ENCODE measurements around the gene PAPOLA.
A peak's percentile ranks its signal among the peaks of the same experiment; 100 is the strongest.
"Not testable (repeated sequence)": the region's sequence is repeated elsewhere in the genome, so short reads cannot be mapped to it uniquely, and the experiment has no call there.

The PAPOLA gene

GRCh38 chr14:96482986-96483385 lies 19.2 kb upstream of the PAPOLA start:
- H3K4me1 Mint-ChIP-seq: no peaks in the 10 kb centered on the region
- DNase-seq (ENCODE audit: low spot score in 2 of 2) (no peak), ATAC-seq (replicated peaks; ENCODE audit: extremely low read depth, poor library complexity, severe bottlenecking) (no peak)
- H3K27me3 Mint-ChIP-seq: peaks cover 44% of the 10 kb centered on the region
- H3K4me3 Mint-ChIP-seq: no peak overlapping the region
- no peak overlapping the region for H3K27ac Mint-ChIP-seq (ENCODE audit: low read depth)
- H3K36me3 Mint-ChIP-seq (ENCODE audit: insufficient read depth): no peaks in the 10 kb centered on the region
- H3K9me3 Mint-ChIP-seq: no peaks in the 10 kb centered on the region

DNA sequence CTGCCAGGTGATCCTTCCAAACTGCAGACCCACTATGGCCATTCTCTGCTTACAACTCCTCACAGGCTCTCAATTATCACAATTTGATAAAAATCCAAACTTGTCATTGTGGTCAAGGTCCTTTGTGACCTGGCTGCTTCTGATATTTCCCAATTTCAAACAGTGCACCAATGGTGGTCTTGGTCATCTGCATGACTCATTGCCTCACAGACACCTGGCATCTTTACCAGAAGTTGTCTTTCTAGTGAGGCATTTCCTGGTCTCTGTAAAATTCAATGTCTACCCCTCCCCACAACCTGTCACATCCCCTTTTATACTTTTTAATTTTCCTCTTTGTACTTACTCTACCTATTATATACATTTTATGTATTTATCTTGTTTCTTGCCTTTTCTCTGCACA lies 17.8 kb upstream of the PAPOLA start:
- Mint-ChIP-seq H3K9me3 (no peaks in the 10 kb centered on the region), H3K27me3 (peaks cover 50% of the 10 kb centered on the region), H3K36me3 (ENCODE audit: insufficient read depth) (no peaks in the 10 kb centered on the region), H3K27ac (ENCODE audit: low read depth) (no peak overlapping the region), H3K4me1 (no peaks in the 10 kb centered on the region), H3K4me3 (no peak overlapping the region)
- DNase-seq (ENCODE audit: low spot score in 2 of 2) (no peak), ATAC-seq (replicated peaks; ENCODE audit: extremely low read depth, poor library complexity, severe bottlenecking) (no peak)

GRCh38 chr14:96486705-96487104 lies 15.5 kb upstream of the PAPOLA start:
- no peak for DNase-seq (ENCODE audit: low spot score in 2 of 2)
- H3K36me3 Mint-ChIP-seq (ENCODE audit: insufficient read depth): no peaks in the 10 kb centered on the region
- no peaks in the 10 kb centered on the region for H3K4me1 Mint-ChIP-seq
- no peak overlapping the region for H3K27ac Mint-ChIP-seq (ENCODE audit: low read depth)
- H3K9me3 Mint-ChIP-seq: no peaks in the 10 kb centered on the region
- H3K4me3 Mint-ChIP-seq: no peak overlapping the region
- no peak for ATAC-seq (replicated peaks; ENCODE audit: extremely low read depth, poor library complexity, severe bottlenecking)
- H3K27me3 Mint-ChIP-seq: peaks cover 44% of the 10 kb centered on the region

DNA sequence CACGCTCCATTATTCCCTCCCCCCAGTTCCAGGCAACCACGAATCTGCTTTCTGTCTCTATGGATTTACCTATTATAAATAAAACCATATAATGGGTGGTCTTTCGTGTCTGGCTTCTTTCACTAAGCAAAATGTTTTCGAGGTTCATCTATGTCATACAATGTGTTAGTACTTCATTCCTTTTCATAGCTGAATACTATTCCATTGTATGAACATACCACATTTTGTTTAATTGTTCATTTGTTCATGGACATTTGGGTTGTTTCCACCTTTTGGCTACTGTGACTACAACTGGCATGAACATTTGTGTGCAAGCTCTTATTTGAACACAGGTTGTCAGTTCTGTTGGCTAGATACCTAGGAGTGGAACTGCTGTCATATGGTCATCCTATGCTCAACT lies 12.9 kb upstream of the PAPOLA start:
- ATAC-seq (replicated peaks; ENCODE audit: extremely low read depth, poor library complexity, severe bottlenecking) (no peak), DNase-seq (ENCODE audit: low spot score in 2 of 2) (no peak)
- no peaks in the 10 kb centered on the region for H3K4me1 Mint-ChIP-seq
- H3K36me3 Mint-ChIP-seq (ENCODE audit: insufficient read depth): no peaks in the 10 kb centered on the region
- no peak overlapping the region for H3K4me3 Mint-ChIP-seq
- no peak overlapping the region for H3K27ac Mint-ChIP-seq (ENCODE audit: low read depth)
- peaks cover 48% of the 10 kb centered on the region for H3K27me3 Mint-ChIP-seq
- H3K9me3 Mint-ChIP-seq: no peaks in the 10 kb centered on the region

DNA sequence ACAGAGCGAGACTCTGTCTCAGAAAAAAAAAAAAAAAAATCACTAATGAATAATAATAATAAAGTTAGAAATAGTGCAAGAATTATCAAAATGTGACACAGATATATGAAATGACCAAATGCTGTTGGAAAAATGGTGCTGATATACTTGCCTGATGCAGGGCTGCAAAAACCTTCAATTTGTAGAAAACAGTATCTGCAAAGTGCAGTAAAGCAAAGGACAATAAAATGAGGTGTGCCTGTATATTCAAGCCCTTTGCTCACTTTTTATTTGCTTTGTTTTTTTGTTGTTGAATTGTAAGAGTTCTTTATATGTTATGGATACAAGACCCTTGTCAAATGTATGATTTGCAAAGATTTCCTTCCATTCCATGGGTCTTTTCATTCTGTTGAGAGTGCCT lies 9.0 kb upstream of the PAPOLA start:
- DNase-seq (ENCODE audit: low spot score in 2 of 2) (no peak), ATAC-seq (replicated peaks; ENCODE audit: extremely low read depth, poor library complexity, severe bottlenecking) (no peak)
- no peaks in the 10 kb centered on the region for H3K36me3 Mint-ChIP-seq (ENCODE audit: insufficient read depth)
- peaks cover 58% of the 10 kb centered on the region for H3K27me3 Mint-ChIP-seq
- no peak overlapping the region for H3K4me3 Mint-ChIP-seq
- H3K9me3 Mint-ChIP-seq: no peaks in the 10 kb centered on the region
- H3K4me1 Mint-ChIP-seq: peaks cover 6% of the 10 kb centered on the region
- no peak overlapping the region for H3K27ac Mint-ChIP-seq (ENCODE audit: low read depth)

DNA sequence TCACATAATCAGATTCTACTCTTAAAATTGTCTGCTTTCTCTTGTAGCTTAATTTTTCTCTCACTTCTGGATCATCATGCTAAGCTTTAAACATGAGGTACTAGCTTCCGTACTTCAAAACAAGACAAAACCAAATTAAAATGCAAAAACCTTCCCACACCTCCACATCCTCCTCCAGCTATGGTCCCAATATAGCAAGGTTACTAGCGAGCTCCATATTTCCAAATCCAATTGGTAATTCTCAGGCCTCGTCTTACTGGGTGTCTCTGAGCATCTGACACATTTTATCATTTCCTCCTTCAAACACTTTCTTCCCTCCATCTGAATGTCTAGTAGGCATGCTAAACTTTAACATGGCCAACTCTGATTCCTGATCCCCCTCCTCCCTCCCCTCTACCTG lies 7.9 kb upstream of the PAPOLA start:
- Mint-ChIP-seq H3K9me3 (no peaks in the 10 kb centered on the region), H3K4me1 (peaks cover 6% of the 10 kb centered on the region), H3K4me3 (no peak overlapping the region), H3K27me3 (peaks cover 60% of the 10 kb centered on the region), H3K36me3 (ENCODE audit: insufficient read depth) (no peaks in the 10 kb centered on the region), H3K27ac (ENCODE audit: low read depth) (no peak overlapping the region)
- DNase-seq (ENCODE audit: low spot score in 2 of 2): no peak
- ATAC-seq (replicated peaks; ENCODE audit: extremely low read depth, poor library complexity, severe bottlenecking): no peak

- Mint-ChIP-seq H3K4me3 (no peak overlapping the region), H3K27ac (ENCODE audit: low read depth) (no peak overlapping the region), H3K36me3 (ENCODE audit: insufficient read depth) (peaks cover 2% of the 10 kb centered on the region), H3K27me3 (peaks cover 49% of the 10 kb centered on the region), H3K4me1 (peaks cover 15% of the 10 kb centered on the region), H3K9me3 (no peaks in the 10 kb centered on the region)
- DNase-seq (ENCODE audit: low spot score in 2 of 2) (no peak), ATAC-seq (replicated peaks; ENCODE audit: extremely low read depth, poor library complexity, severe bottlenecking) (no peak)
Measured at GRCh38 chr14:96497087-96497486, 5.1 kb upstream of the PAPOLA start.

DNA sequence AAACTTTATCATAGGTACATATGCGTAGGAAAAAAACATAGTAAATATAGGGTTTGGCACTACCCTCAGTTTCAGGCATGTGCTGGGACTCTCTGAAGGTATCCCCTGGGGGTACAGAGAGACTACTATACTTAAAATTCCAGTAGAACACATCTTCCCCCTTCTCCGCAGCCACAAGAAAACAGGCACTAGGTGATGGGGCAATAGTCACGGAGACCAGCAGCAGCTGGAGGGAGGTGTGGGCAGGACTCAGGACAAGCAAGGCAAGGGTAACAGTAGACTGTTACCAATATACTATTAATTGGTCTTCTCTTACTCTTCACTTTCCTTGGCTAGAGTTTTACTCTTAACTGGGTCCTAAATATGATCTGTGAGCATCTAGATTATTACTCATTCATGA lies 4.6 kb upstream of the PAPOLA start:
- ATAC-seq (replicated peaks; ENCODE audit: extremely low read depth, poor library complexity, severe bottlenecking) (no peak), DNase-seq (ENCODE audit: low spot score in 2 of 2) (no peak)
- H3K27ac Mint-ChIP-seq (ENCODE audit: low read depth): no peak overlapping the region
- H3K4me3 Mint-ChIP-seq: no peak overlapping the region
- H3K4me1 Mint-ChIP-seq: peaks cover 18% of the 10 kb centered on the region
- no peaks in the 10 kb centered on the region for H3K9me3 Mint-ChIP-seq
- H3K36me3 Mint-ChIP-seq (ENCODE audit: insufficient read depth): peaks cover 3% of the 10 kb centered on the region
- H3K27me3 Mint-ChIP-seq: peaks cover 44% of the 10 kb centered on the region

DNA sequence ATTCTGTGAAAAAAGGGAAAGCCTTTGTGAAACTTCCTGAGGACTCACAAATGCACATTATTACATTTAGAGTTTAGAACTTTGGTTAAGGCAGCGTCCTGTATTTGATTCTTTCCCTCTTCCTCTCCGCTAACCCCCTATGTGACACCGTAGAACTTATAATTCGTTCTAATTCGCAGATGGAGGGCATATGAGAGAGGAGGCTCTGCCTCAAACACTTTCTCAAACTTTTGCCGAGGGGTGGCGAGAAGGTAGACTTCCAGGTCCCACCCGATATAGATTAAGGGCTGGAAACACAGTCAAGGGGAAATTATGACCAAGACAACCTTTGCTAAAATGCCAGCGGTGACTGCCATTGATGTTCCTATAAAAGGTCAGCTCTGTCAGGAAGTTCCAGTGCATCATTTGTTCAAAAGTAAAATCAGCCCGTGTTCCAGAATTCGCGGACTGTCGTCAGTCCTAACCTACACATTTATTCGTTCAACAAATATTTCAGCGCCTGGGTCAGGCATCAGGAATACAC lies 904 bp upstream of the PAPOLA start:
- H3K27ac Mint-ChIP-seq (ENCODE audit: low read depth): peak overlapping the region; percentile 95
- no peak for DNase-seq (ENCODE audit: low spot score in 2 of 2)
- peak overlapping the region; percentile 92 for H3K4me3 Mint-ChIP-seq
- peaks cover 53% of the 10 kb centered on the region for H3K4me1 Mint-ChIP-seq
- H3K9me3 Mint-ChIP-seq: no peaks in the 10 kb centered on the region
- peaks cover 9% of the 10 kb centered on the region for H3K27me3 Mint-ChIP-seq
- peaks cover 11% of the 10 kb centered on the region for H3K36me3 Mint-ChIP-seq (ENCODE audit: insufficient read depth)
- ATAC-seq (replicated peaks; ENCODE audit: extremely low read depth, poor library complexity, severe bottlenecking): no peak

DNA sequence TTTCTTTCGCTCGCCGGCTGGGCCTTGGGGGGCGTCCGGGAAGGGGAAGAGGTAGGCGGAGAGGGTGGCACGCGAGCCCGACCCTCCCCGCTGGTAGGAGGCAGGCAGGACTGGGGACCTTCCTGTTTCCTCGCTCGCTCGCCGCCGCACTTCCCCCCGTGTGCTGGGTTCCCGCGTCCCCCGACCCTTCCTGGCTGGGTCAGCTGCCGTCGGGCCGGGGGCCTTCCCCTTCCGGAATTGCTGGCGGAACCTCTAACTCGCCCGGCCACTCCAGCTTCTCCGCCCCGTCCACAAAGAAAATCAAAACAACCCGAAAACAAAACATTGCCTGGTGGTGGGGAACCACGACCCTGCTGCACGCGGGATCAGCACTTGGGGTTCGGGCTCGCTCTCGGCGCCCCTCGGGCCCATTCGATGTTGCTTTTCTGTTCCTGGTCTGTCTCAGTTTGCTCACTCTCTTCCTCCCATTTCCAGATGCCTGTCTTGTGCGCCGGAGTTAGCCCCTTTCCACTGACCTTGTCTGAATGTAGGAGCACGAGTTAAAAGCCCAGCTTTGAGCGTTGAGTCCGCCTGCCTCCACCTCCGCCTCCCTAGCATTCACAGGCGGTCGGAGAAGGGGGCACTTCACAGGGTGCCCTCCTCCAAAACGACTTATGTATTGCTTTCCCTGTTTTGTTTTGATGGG lies 581 bp downstream of the PAPOLA start:
- peaks cover 11% of the 10 kb centered on the region for H3K36me3 Mint-ChIP-seq (ENCODE audit: insufficient read depth)
- H3K4me3 Mint-ChIP-seq: peak overlapping the region; percentile 92
- H3K27ac Mint-ChIP-seq (ENCODE audit: low read depth): peak overlapping the region; percentile 95
- ATAC-seq (replicated peaks; ENCODE audit: extremely low read depth, poor library complexity, severe bottlenecking): peak; percentile 18
- H3K9me3 Mint-ChIP-seq: no peaks in the 10 kb centered on the region
- peaks cover 9% of the 10 kb centered on the region for H3K27me3 Mint-ChIP-seq
- DNase-seq (ENCODE audit: low spot score in 2 of 2): peak in 1 of 2 donors; percentile 18
- H3K4me1 Mint-ChIP-seq: peaks cover 51% of the 10 kb centered on the region

DNA sequence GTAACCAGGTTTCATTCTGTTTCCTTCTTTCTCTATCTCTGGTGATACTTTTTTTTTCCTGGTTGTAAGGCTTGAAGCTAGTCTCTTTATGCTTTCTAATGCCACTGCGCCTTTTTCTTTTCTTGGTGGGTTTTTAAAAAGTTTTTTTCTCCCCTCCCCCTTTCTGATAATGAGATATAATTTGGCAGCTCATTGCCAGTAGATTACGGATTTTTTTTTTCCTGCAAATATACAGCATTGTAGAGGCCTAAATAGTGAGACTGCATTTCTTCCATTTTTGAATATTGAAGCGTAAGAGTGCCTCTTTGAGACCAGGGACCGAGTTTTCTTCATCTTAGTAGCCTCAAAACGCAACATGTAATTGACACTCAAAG lies 1.1 kb downstream of the PAPOLA start:
- Mint-ChIP-seq H3K27ac (ENCODE audit: low read depth) (peak overlapping the region; percentile 95), H3K27me3 (peaks cover 9% of the 10 kb centered on the region), H3K4me1 (peaks cover 56% of the 10 kb centered on the region), H3K36me3 (ENCODE audit: insufficient read depth) (peaks cover 11% of the 10 kb centered on the region), H3K4me3 (peak overlapping the region; percentile 92), H3K9me3 (no peaks in the 10 kb centered on the region)
- DNase-seq (ENCODE audit: low spot score in 2 of 2) (no peak), ATAC-seq (replicated peaks; ENCODE audit: extremely low read depth, poor library complexity, severe bottlenecking) (no peak)

- H3K36me3 Mint-ChIP-seq (ENCODE audit: insufficient read depth): peaks cover 11% of the 10 kb centered on the region
- ATAC-seq (replicated peaks; ENCODE audit: extremely low read depth, poor library complexity, severe bottlenecking); H3K27me3 Mint-ChIP-seq; DNase-seq (ENCODE audit: low spot score in 2 of 2); H3K9me3 Mint-ChIP-seq: not testable (repeated sequence)
- H3K4me3 Mint-ChIP-seq: peak overlapping the region; percentile 92
- H3K27ac Mint-ChIP-seq (ENCODE audit: low read depth): peak overlapping the region; percentile 95
- peaks cover 67% of the 10 kb centered on the region for H3K4me1 Mint-ChIP-seq
Measured at GRCh38 chr14:96504353-96504752, 2.2 kb downstream of the PAPOLA start.

GRCh38 chr14:96507723-96508122 lies 5.5 kb downstream of the PAPOLA start:
- Mint-ChIP-seq H3K9me3 (no peaks in the 10 kb centered on the region), H3K4me1 (peaks cover 83% of the 10 kb centered on the region), H3K4me3 (no peak overlapping the region), H3K27me3 (no peaks in the 10 kb centered on the region), H3K36me3 (ENCODE audit: insufficient read depth) (peaks cover 12% of the 10 kb centered on the region), H3K27ac (ENCODE audit: low read depth) (peak overlapping the region; percentile 59)
- DNase-seq (ENCODE audit: low spot score in 2 of 2) (no peak), ATAC-seq (replicated peaks; ENCODE audit: extremely low read depth, poor library complexity, severe bottlenecking) (no peak)

Measured in central memory CD8-positive, alpha-beta T cell (primary cell).